HG03469 (cell line): Measurements from ENCODE around the gene SCN4B.

Experiments used
- ATAC-seq: cut with Tn5 transposase; IDR thresholded peaks from one replicate; pipeline ENCODE4 v1.9.1; 2021; ENCODE audit warnings: mild to moderate bottlenecking, moderate library complexity, moderate number of reproducible peaks; ENCODE audit not compliant: unreplicated experiment

The SCN4B gene

DNA sequence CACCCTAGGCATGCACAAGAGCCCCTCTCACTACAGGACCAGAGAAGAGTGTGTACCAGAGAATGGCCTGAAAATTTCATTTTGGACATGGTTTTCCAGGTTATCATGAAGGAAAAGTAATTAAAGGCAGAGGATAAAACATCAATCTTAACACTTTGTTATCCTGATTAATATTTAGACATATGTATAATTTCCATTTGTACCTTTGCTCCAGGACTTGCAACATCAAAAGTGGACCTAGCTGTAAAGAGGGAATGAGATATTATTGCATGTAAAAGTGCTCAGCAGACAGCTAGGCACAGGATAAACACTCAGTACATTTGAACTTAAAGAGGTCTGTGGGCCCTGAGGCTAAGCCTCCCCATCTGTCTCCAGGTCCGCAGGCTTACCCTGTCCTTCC, 2.0 kb upstream of the SCN4B start:
- ATAC-seq: no peak

DNA sequence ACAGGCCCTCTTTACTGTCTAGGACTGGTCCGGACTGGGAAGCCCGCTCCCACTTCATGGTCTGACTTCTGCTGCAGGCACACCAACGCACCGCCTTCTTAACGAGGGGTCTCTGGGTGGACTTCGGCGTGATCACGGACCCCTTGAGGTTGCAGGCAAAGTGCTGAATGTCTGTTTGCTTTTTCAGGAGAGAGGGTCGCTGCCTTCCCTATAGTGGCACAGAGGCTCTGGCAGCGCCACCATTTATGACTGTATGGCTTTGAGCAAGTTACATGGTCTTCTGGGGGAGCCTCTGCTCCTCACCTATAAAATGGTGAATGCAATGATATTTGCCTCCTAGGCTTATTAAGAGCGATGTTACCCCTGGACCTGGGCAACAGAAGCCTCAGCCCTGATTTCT, 1.4 kb upstream of the SCN4B start:
- ATAC-seq: no peak

DNA sequence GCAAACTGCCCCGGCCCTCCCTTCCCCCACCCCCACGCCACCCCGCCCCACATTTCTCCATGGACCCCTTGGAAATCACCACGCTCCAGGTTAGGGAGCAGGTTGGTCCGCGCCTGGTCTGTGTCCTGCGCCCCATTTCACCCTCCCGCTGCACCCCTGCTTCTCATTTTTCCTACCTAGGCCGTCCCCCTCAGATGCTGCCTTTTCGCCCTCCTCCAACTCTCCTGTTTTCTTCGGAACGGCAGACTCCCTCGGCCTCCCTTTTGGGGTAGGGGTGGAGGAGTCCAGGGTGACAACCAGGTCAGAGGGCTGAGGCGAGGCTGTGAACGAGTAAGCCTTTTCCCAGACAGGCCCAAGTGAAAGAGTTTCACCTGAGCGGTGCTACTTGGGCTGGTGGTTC, 893 bp upstream of the SCN4B start:
- ATAC-seq: no peak

GRCh38 chr11:118152020-118152551, 537 bp downstream of the SCN4B start:
- no peak for ATAC-seq

DNA sequence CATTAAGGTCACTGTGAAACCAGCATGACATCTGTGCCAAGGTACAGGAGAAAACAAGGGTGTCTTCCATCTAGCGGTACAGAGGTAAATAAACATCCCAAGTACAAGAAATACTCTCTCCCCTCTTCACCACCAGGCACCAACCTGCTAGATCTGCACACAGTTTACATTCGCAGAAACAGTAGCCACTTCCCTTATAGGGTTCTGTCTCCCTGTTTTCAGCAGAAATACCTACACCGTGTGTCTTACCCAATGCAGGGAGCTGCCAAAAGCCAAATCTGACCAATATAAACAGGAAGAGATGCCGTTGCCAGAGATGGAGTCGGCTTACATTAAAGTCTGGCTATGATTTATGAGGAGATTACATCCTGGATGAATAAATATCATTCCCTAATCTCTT, 1.2 kb downstream of the SCN4B start:
- no peak for ATAC-seq

DNA sequence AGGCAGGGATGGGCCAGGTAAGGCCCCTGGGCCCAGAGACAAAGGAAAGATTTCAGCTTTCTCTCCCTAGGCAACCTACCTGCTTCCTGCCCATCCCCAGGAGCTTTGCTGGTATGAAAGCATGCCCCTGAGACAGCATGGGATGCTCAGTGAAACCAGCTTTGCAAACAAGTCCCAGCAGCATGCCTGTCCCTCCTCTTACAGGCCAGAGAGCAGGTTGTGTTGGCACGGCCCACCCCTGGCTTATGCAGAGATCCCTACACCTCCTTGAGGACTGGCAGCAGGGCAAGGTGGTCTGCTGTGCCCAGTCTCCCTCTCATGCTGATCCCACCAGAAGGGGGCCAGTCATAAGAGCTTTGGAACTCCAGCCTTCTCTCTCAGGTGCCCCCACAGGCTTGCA, 3.1 kb downstream of the SCN4B start:
- no peak for ATAC-seq

DNA sequence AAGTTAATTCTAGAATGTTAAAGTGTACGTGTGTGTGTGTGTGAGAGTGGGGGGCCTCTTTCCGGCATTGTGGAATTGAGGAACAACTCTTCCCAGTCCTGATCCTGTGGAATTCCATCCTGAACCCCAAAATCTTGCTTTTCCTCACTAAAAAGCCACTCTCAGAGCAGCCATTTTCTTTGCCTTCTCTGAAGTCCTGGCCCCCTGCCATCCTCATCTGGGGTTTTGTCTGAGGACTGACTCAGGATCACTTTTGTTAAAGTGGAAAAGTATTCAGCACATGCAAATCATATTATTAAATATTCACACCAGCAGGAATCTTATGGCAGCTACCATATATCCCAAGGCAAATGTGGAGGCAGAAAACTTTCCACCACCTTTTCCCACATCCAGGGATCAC, 3.8 kb downstream of the SCN4B start:
- no peak for ATAC-seq

GRCh38 chr11:118148240-118148639, 4.4 kb downstream of the SCN4B start:
- no peak for ATAC-seq

GRCh38 chr11:118147502-118147901, 5.1 kb downstream of the SCN4B start:
- ATAC-seq: no peak

DNA sequence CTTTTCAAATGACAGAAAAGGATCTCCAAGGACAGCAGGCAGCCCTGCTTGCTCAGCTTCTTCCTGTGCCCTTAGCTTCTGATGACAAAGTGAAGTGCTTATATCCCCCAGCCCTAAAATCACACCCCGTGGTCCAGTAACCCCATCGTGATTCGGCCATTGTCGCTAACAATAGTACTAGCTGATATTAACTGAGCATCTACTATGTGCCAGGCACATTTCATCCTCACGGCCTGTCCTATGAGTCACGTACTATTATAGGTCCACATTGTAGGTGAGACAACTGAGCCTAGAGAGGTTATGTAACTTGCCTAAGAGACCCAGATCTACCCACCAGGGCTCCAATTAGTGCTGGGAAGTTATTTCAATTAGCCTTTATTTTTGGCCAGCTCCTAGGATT, 6.1 kb downstream of the SCN4B start:
- ATAC-seq: no peak

DNA sequence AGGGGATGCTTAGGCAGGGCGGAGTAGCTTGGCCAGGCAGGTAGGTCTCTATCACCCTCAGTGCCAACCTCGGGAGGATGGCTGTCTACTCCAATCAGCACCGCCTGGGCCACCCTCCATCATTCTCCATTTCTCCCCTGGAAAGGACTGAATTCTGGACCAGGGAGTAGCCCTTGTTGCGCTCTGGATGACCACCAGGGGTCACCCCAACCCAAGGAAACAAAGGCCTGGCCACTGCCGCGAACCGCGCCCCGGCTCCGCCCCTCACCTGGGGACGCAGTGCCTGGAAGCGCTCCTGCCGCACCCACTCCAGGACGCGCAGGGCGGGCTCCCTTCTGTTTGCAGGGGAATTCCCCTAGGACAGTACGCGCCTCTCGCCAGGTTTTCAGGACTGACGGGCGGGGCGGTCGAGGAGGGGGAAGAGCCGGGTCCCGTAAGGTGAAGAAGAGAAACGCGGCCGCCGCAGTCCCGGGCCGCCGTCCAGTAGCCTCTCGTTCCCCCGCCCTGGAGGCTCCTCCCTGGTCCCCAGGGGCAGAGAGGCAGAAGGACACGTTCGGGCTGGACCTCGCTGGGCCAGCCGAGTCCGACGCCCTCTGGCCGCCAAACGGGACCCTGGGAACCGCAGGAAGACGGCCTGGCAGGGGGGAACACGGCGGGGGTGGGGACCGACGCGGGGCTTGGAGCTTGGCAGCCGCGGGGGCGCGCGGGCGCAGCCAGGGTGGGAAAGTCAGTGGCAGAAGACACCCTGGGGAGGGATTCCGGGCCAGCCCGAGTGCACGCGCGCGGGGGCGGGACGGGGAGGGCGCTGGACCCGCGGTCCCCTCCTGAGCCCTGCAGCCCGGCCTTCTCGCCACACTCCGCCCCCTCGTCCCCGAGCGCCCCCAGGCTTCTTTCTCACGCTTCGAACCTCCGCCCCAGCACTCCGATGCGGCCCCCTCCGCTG, 7.1 kb downstream of the SCN4B start:
- no peak for ATAC-seq

- no peak for ATAC-seq
These were observed 8.0 kb downstream of the SCN4B start for GRCh38 chr11:118144301-118145268.

DNA sequence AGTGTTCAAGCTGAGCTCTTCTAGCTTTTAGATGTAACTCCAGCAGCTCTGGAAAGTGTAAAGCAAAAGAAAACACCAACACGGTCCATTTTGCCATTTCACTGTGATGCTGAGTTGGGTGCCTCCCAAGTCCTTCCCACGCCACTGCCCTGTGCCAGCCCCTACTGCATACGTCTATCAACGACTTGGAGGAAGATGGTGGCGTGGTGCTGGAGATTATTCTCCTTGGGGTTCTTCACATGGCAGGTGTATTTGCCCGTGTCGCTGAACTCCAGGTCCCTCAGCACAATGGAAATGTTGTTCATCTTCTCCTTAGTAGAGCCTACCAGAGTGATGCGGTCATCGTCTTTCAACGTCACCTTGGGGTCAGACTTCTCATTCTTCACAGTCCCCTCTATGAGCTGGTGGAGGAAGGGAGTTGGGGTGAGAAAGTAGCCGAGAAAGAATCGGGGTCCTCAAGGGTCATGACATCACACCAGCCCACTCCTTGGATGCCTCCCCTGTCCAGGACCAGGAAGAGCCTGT, 8.9 kb downstream of the SCN4B start:
- ATAC-seq: no peak

DNA sequence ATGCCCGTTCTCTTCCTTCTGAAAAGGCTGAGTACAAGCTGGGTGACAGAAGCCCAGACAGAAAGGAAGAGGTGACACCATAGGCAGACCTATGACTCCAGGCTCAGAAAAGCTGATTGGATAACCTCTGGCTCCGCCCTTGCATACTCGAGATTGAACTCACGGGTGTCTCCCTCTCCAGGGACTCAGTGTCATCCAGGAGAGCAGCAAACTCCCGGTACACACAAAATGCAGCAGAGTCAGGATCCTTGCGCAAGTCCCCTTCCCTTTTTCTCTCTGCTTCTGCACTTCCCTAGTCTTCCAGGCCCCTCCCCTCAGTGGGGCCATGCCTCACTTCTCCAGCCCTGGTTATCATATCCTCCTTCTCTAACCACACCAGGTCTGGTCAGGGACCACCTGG, 9.8 kb downstream of the SCN4B start:
- no peak for ATAC-seq

GRCh38 chr11:118142081-118142480, 10.5 kb downstream of the SCN4B start:
- no peak for ATAC-seq

- ATAC-seq: no peak
These were observed 13.0 kb downstream of the SCN4B start for GRCh38 chr11:118139578-118139977.

DNA sequence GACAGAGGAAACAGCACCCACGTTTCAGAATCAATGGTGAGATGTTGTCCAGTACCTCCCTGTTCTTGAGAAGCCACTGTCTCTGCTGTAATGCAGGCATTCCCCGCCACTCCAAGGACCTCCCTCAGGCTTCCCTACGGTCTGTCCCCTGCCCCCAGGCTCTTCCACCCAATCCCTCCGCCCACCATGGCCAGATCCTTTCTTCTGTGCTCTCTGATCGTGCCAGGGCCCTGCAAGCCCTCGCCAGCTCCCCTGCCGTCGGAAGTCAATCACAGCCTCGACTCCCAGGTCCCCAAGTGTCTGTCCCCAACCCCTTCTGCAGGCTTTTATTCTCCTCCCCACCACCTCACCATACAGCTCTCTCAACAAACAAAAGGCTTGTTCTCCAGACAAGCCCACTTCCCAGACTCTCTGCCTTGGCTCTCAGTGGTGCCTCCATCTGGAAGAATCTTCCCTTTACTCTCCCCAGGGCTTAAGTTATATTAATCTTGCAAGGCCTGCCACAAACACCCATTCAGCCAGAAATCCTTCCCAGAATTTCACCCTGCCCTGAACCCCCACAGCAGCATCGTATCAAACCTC, 13.7 kb downstream of the SCN4B start:
- no peak for ATAC-seq

DNA sequence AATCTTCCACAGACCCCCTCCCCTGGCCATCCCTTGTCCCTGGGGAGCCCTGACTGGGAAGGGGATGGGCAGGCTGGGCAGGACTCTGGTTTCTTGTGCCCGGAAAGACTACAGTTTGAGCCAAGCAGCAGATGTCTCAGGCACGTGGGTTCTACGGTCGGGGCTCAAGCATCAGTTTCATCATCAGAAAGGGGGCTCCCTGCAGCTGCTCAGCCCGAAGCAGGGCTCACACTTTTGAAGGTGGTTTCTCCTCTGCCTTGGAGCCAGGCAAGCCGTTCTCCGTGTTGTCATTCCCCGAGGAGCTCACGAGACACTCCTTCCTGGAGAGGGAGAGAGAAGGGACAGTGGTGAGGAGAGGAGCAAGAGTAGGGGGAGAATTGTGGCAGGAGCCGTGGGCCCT, 15.8 kb downstream of the SCN4B start:
- ATAC-seq: no peak

- ATAC-seq: no peak
These were observed 16.3 kb downstream of the SCN4B start for GRCh38 chr11:118136341-118136740.

DNA sequence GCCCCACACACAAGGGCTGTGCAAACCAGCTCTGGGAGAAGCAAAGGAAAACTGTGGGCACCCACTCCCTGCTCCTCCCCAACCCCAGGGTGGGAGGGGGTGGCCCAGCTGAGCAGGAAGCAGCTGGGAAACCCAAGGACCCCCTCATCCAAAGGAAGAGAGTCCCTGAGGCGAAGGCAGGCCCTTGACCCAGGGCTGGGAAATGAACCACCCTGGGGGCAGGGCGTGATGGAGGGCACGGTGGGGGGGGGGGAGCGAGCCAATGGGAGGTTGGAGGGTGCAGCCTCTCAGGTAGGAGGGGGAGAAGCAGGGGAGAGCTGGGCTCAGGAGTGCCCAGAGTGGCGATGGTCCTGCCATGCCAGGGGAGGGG, 16.8 kb downstream of the SCN4B start:
- ATAC-seq: no peak
